Left renal cortex interstitium (tissue), 4 donors: Measurements from ENCODE around the gene NCAPH2. TPM values are rescaled to one million over a fixed set of nuclear protein-coding genes. Genes with fewer than 3 reads are reported as not detected.

Experiments
- DNase-seq, 4 donors: peaks; one replicate each; pipeline ENCODE4 v3.0.0-alpha.2; 2013; ENCODE audit warnings: low read depth in 4 of 4, low spot score in 2 of 4, missing footprints in 1 of 4
- polyA plus RNA-seq, 4 donors: library from polyadenylated mRNA; unstranded; fragments of 120-200 nt; gene quantifications; one replicate each; pipeline ENCODE4 v1.2.1, GENCODE V29; 2013; ENCODE audit not compliant: insufficient read length in 4 of 4

NCAPH2 gene
- polyA plus RNA-seq, 4 donors: 35.8 to 57.9 (median 53.3) TPM

- DNase-seq: no peak
These were observed 60.6 kb downstream of the NCAPH2 start for GRCh38 chr22:50568626-50569025.

- DNase-seq: no peak
These were observed 61.0 kb downstream of the NCAPH2 start for GRCh38 chr22:50569041-50569459.

GRCh38 chr22:50569896-50570535, 62.0 kb downstream of the NCAPH2 start:
- no peak for DNase-seq

- DNase-seq: no peak
These were observed 62.8 kb downstream of the NCAPH2 start for GRCh38 chr22:50570861-50571260.

- DNase-seq: no peak
These were observed 63.5 kb downstream of the NCAPH2 start for GRCh38 chr22:50571264-50572175.

GRCh38 chr22:50572965-50573364, 64.9 kb downstream of the NCAPH2 start:
- DNase-seq: no peak

- no peak for DNase-seq
These were observed 65.7 kb downstream of the NCAPH2 start for GRCh38 chr22:50573491-50574382.

GRCh38 chr22:50574383-50574755, 66.3 kb downstream of the NCAPH2 start:
- no peak for DNase-seq

Other genes starting within 250 kb of the NCAPH2 start
- gene MAPK12, start 246.5 kb upstream of the NCAPH2 start, polyA plus RNA-seq: 10 to 100 TPM; 10.8 to 23.0 (median 15.1) TPM
- gene MAPK11, start 237.8 kb upstream of the NCAPH2 start, polyA plus RNA-seq: 1 to 10 TPM; 6.8 to 9.4 (median 8.8) TPM
- 100 to 1,000 TPM; 206 to 275 (median 234) TPM for gene PLXNB2, start 200.6 kb upstream of the NCAPH2 start, polyA plus RNA-seq
- gene DENND6B, start 181.2 kb upstream of the NCAPH2 start, polyA plus RNA-seq: 10 to 100 TPM; 10.1 to 19.9 (median 16.0) TPM
- gene PPP6R2, start 164.9 kb upstream of the NCAPH2 start, polyA plus RNA-seq: 10 to 100 TPM; 33.0 to 61.1 (median 46.3) TPM
- 10 to 100 TPM; 25.4 to 55.3 (median 43.4) TPM for gene SBF1, start 33.2 kb upstream of the NCAPH2 start, polyA plus RNA-seq
- gene ADM2, start 26.7 kb upstream of the NCAPH2 start, polyA plus RNA-seq: 1 to 10 TPM; 3.8 to 8.6 (median 5.5) TPM
- 10 to 100 TPM in 3 of 4 donors, 1 to 10 TPM in 1; 3.6 to 18.2 (median 13.4) TPM for gene MIOX, start 21.4 kb upstream of the NCAPH2 start, polyA plus RNA-seq
- gene LMF2, start 522 bp upstream of the NCAPH2 start, polyA plus RNA-seq: 10 to 100 TPM; 30.3 to 73.2 (median 55.4) TPM
- 1 to 10 TPM in 2 of 4 donors, under 1 TPM in 1, not detected in 1; 0.57 to 5.1 (median 2.4) TPM for gene SCO2, start 17.4 kb downstream of the NCAPH2 start, polyA plus RNA-seq
- gene TYMP, start 21.8 kb downstream of the NCAPH2 start, polyA plus RNA-seq: 1 to 10 TPM; 1.1 to 3.0 (median 2.4) TPM
- gene KLHDC7B, start 37.7 kb downstream of the NCAPH2 start, polyA plus RNA-seq: under 1 TPM; 0.07 to 0.39 (median 0.15) TPM
- gene SYCE3, start 54.7 kb downstream of the NCAPH2 start, polyA plus RNA-seq: under 1 TPM in 1 of 4 donors, not detected in 3; 0.43 TPM
- gene CPT1B, start 70.2 kb downstream of the NCAPH2 start, polyA plus RNA-seq: 10 to 100 TPM in 3 of 4 donors, 1 to 10 TPM in 1; 9.8 to 18.5 (median 10.9) TPM
- gene CHKB, start 74.6 kb downstream of the NCAPH2 start, polyA plus RNA-seq: 100 to 1,000 TPM in 1 of 4 donors, 10 to 100 TPM in 3; 66.8 to 105 (median 86.1) TPM
- gene MAPK8IP2, start 92.6 kb downstream of the NCAPH2 start, polyA plus RNA-seq: under 1 TPM; 0.76 to 0.87 (median 0.79) TPM
- 10 to 100 TPM; 10.4 to 28.9 (median 19.5) TPM for gene ARSA, start 119.9 kb downstream of the NCAPH2 start, polyA plus RNA-seq
- 10 to 100 TPM; 11.9 to 26.9 (median 19.6) TPM for gene SHANK3, start 164.6 kb downstream of the NCAPH2 start, polyA plus RNA-seq
- gene ACR, start 230.0 kb downstream of the NCAPH2 start, polyA plus RNA-seq: under 1 TPM; 0.32 to 0.60 (median 0.52) TPM